SK-N-SH (cell line): Measurements from ENCODE around the gene KLK12. TPM values are rescaled to one million over a fixed set of nuclear protein-coding genes. Genes with fewer than 3 reads are reported as not detected.

Experiments used
- CTCF ChIA-PET: fragments of 300-600, 350-600 bp; formaldehyde crosslinking; extraction: SDS; loops from one replicate; lab custom pipeline; 2021; lab: Yijun Ruan, JAX
- POLR2A ChIA-PET: fragments of 350-600 bp; sonication (Branson Sonifier 250); formaldehyde crosslinking; extraction: SDS; loops from one replicate; lab custom pipeline; 2020; ENCODE audit warnings: antibody characterized with exemption, inconsistent platforms; lab: Yijun Ruan, JAX
- DNase-seq: peaks from one replicate; pipeline ENCODE4 v3.0.0; 2012
- H2AFZ ChIP-seq: fragments of 200-600 bp; sonication (generic); 2 replicates; pipeline ENCODE4 v1.8.1; 2016; ENCODE audit warnings: antibody characterized with exemption, mild to moderate bottlenecking, low read depth
- H3F3A ChIP-seq: fragments of 200-600 bp; sonication (generic); replicated peaks from 2 replicates; pipeline ENCODE3; 2016; ENCODE audit warnings: antibody characterized with exemption, mild to moderate bottlenecking; ENCODE audit not compliant: insufficient read depth
- H3K27ac ChIP-seq, 2 experiments: fragments of 200-500 bp in 1 of 2; fragments of 200-600 bp in 1 of 2; sonication (Bioruptor generic) in 1 of 2; sonication (generic), shearing (Covaris generic) in 1 of 2; 2 replicates each; pipeline versions ENCODE4 v1.5.1 to v1.6.1; 2014 to 2016; ENCODE audit warnings: low read depth in 2 of 2, inconsistent platforms in 1 of 2, low read length in 1 of 2, mild to moderate bottlenecking in 1 of 2, mixed read lengths in 1 of 2
- H3K27me3 ChIP-seq: fragments of 200-600 bp; sonication (generic), shearing (Covaris generic); 2 replicates; pipeline ENCODE4 v1.6.1; 2016; ENCODE audit warnings: mixed run types; ENCODE audit not compliant: insufficient read depth
- H3K36me3 ChIP-seq, 2 experiments: fragments of 200-500 bp in 1 of 2; fragments of 200-600 bp in 1 of 2; sonication (Bioruptor generic) in 1 of 2; sonication (generic) in 1 of 2; replicated peaks in 1 of 2; 2 replicates each; pipeline versions ENCODE3 to v1.5.1; 2014 to 2016; ENCODE audit warnings: low read length in 1 of 2, mild to moderate bottlenecking in 1 of 2; ENCODE audit not compliant: insufficient read depth in 2 of 2, control insufficient read depth in 1 of 2
- H3K4me1 ChIP-seq, 2 experiments: fragments of 200-500 bp in 1 of 2; fragments of 200-600 bp in 1 of 2; sonication (Bioruptor generic) in 1 of 2; sonication (generic), shearing (Covaris generic) in 1 of 2; 2 replicates each; pipeline versions ENCODE4 v1.5.1 to v1.6.1; 2014 to 2016; ENCODE audit warnings: low read depth in 1 of 2, low read length in 1 of 2, mixed run types in 1 of 2; ENCODE audit not compliant: insufficient read depth in 2 of 2, control insufficient read depth in 1 of 2
- H3K4me2 ChIP-seq: fragments of 200-600 bp; sonication (generic), shearing (Covaris generic); 2 replicates; pipeline ENCODE4 v1.6.1; 2017; ENCODE audit warnings: mixed run types
- H3K4me3 ChIP-seq, 2 experiments: fragments of 200-500 bp in 1 of 2; fragments of 200-600 bp in 1 of 2; sonication (Bioruptor generic) in 1 of 2; sonication (generic), shearing (Covaris generic) in 1 of 2; 2 replicates each; pipeline versions ENCODE4 v1.5.1 to v1.8.1; 2014 to 2016; ENCODE audit warnings: low read depth in 2 of 2, inconsistent platforms in 1 of 2, low read length in 1 of 2, mild to moderate bottlenecking in 1 of 2, mixed read lengths in 1 of 2, moderate library complexity in 1 of 2
- H3K79me2 ChIP-seq: fragments of 200-600 bp; sonication (generic); 2 replicates; pipeline ENCODE4 v1.8.1; 2017; ENCODE audit warnings: mild to moderate bottlenecking; ENCODE audit not compliant: insufficient read depth
- H3K9ac ChIP-seq: fragments of 200-600 bp; sonication (generic); 2 replicates; pipeline ENCODE4 v1.6.1; 2017; ENCODE audit warnings: mixed run types
- H3K9me2 ChIP-seq: fragments of 200-600 bp; sonication (generic); 2 replicates; pipeline ENCODE4 v1.6.1; 2017; ENCODE audit warnings: mixed run types
- H3K9me3 ChIP-seq: fragments of 200-600 bp; sonication (generic); 2 replicates; pipeline ENCODE4 v1.6.1; 2017; ENCODE audit warnings: mixed run types, mild to moderate bottlenecking, moderate library complexity
- H4K20me1 ChIP-seq: fragments of 200-600 bp; sonication (generic); 2 replicates; pipeline ENCODE4 v1.6.1; 2017; ENCODE audit warnings: mild to moderate bottlenecking, mixed run types; ENCODE audit not compliant: insufficient read depth
- CHD2 ChIP-seq: fragments of 150-350 bp; IDR thresholded peaks from 2 replicates; pipeline ENCODE4 v1.6.1; 2018; ENCODE audit warnings: low read length; ENCODE audit not compliant: partially characterized antibody
- ELF1 ChIP-seq: IDR thresholded peaks from 2 replicates; pipeline ENCODE4 v1.4.0; 2012
- FOXJ3 ChIP-seq: sonication (generic); formaldehyde crosslinking; IDR thresholded peaks from 2 replicates; pipeline ENCODE4 v1.5.1; 2020; ENCODE audit warnings: mild to moderate bottlenecking, missing genetic modification reagents
- MAX ChIP-seq: IDR thresholded peaks from 2 replicates; pipeline ENCODE4 v1.4.0; 2012; ENCODE audit warnings: low read depth
- MEF2A ChIP-seq: IDR thresholded peaks from 2 replicates; pipeline ENCODE4 v1.4.0; 2012; ENCODE audit warnings: low read depth, borderline replicate concordance
- MXI1 ChIP-seq: IDR thresholded peaks from 2 replicates; pipeline ENCODE4 v1.6.1; 2012; ENCODE audit warnings: mild to moderate bottlenecking, low read depth, low read length, improper control_type of control experiment
- NFIC ChIP-seq: IDR thresholded peaks from 2 replicates; pipeline ENCODE4 v1.4.0; 2012; ENCODE audit warnings: borderline replicate concordance
- NRF1 ChIP-seq: IDR thresholded peaks from 2 replicates; pipeline ENCODE4 v1.6.1; 2012; ENCODE audit warnings: low read depth, mild to moderate bottlenecking, low read length
- POLR2AphosphoS5 ChIP-seq: IDR thresholded peaks from 2 replicates; pipeline ENCODE4 v1.6.1; 2012; ENCODE audit warnings: low read depth, low read length
- RAD21 ChIP-seq: IDR thresholded peaks from 2 replicates; pipeline ENCODE4 v1.6.1; 2012; ENCODE audit warnings: mild to moderate bottlenecking, low read length
- RFX5 ChIP-seq: IDR thresholded peaks from 2 replicates; pipeline ENCODE4 v1.6.1; 2012; ENCODE audit warnings: mild to moderate bottlenecking, improper control_type of control experiment, low read length
- SMC3 ChIP-seq: IDR thresholded peaks from 2 replicates; pipeline ENCODE4 v1.6.1; 2012; ENCODE audit warnings: low read depth, low read length, improper control_type of control experiment
- TAF1 ChIP-seq: IDR thresholded peaks from 2 replicates; pipeline ENCODE4 v1.6.1; 2012; ENCODE audit warnings: low read depth, mild to moderate bottlenecking, low read length, moderate library complexity, borderline replicate concordance
- USF1 ChIP-seq: IDR thresholded peaks from 2 replicates; pipeline ENCODE4 v1.4.0; 2012; ENCODE audit warnings: low read depth, borderline replicate concordance
- ZBTB33 ChIP-seq: IDR thresholded peaks from 2 replicates; pipeline ENCODE4 v1.4.0; 2012; ENCODE audit warnings: low read depth, borderline replicate concordance
- WGBS: methylation state at CpG from one replicate; pipeline ENCODE4 v1.1.6; 2017; ENCODE audit warnings: low lambda C conversion rate; 5-methylcytosine and 5-hydroxymethylcytosine counted together
- polyA plus RNA-seq, 3 experiments: library from polyadenylated mRNA; depleted of rRNA; stranded (reverse); fragments of >200 nt; gene quantifications; 2 replicates each; pipeline ENCODE4 v1.2.3, GENCODE V29; 2012
- TF ChIP-seq, protein P1 (sequence below): fragments of 150-350 bp; IDR thresholded peaks from 2 replicates; pipeline ENCODE4 v1.6.1; 2016; ENCODE audit warnings: mild to moderate bottlenecking, low read depth, low read length

Gene KLK12
- polyA plus RNA-seq, 1 of the 3 experiments (the other 2 are of a cell fraction) = not detected

DNA sequence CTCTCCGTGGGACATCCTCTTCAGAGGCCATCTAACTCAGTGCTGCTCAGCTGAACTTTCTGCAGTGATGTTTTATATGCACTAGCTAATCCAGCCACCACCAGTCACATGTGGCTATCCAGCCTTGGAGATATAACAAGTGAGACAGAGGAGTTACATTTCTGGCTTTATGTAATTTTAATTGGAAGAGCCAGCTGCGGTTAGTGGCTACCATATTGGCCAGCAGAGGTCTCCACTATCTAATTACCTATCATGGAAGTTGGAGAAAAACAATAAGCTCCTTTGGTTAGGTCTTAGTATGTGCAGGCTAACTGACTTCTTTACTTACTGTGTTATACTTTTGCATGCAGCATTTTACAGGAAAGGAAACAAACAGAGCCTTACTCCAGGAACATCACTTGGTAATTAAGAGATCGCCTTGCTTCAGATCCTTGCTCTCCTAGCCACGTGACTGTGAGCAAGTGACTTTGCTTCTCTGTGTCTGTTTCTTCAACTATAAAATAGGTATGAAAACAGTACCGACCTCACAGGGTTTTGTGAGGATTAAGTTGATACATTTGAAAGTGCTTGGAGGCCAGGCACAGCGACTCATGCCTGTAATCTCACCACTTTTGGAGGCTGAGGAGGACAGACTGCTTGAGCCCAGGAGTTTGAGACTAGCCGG, 13.7 kb downstream of the KLK12 start (continued):
- peak; percentile 49; the same call in 1 of the 2 replicates for TF ChIP-seq USF1
- no peak for TF ChIP-seq NRF1
- no peak for TF ChIP-seq POLR2AphosphoS5
- no peak for TF ChIP-seq ELF1
- peak; percentile 37 for TF ChIP-seq RAD21
- no peak for TF ChIP-seq RFX5
- no peak for TF ChIP-seq FOXJ3 (CRISPR knock-in tag)
- no peak for TF ChIP-seq CHD2
- no peak for TF ChIP-seq NFIC
- TF ChIP-seq SMC3 = peak; percentile 45
- TF ChIP-seq, protein P1, sequence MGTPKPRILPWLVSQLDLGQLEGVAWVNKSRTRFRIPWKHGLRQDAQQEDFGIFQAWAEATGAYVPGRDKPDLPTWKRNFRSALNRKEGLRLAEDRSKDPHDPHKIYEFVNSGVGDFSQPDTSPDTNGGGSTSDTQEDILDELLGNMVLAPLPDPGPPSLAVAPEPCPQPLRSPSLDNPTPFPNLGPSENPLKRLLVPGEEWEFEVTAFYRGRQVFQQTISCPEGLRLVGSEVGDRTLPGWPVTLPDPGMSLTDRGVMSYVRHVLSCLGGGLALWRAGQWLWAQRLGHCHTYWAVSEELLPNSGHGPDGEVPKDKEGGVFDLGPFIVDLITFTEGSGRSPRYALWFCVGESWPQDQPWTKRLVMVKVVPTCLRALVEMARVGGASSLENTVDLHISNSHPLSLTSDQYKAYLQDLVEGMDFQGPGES = no peak
- TF ChIP-seq MXI1 = no peak
- TF ChIP-seq TAF1 = no peak
- TF ChIP-seq MEF2A = no peak
- TF ChIP-seq ZBTB33 = no peak
- TF ChIP-seq MAX = no peak

DNA sequence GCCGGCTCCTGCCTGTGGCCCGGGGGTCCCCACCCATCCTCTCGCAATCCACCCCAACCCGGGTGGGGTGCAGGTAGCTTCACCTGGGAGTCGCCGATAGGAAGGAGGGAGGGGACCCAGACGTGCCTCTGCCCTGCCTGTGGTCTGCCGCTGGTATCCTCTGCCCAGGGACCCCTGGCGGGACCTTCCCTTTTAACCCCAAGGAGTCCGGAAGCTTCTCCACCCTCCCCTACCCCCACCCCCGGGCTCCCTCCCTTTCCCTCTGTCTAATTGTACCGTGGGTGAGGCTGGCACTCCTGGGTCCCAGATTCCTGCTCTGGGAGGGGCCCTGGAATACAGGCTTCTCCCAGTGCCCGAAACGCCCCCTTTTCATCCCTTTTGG, 15.3 kb downstream of the KLK12 start, which contains the start of gene KLK10:
TSS of gene KLK10 (minus strand) at position 166 of the 382 bp plus-strand sequence. CDS start 579 bp downstream, outside the sequence.
- H3K9me2 ChIP-seq = no peaks in the 10 kb centered on the region
- H3K9me3 ChIP-seq = no peaks in the 10 kb centered on the region
- no peaks in the 10 kb centered on the region for H4K20me1 ChIP-seq
- no peaks in the 10 kb centered on the region for H3K4me1 ChIP-seq
- no peak within 1 kb of the TSS for H3K4me3 ChIP-seq
- H3K79me2 ChIP-seq = no peaks in the 10 kb centered on the region
- no peaks in the 10 kb centered on the region for H3K36me3 ChIP-seq
- H3K9ac ChIP-seq = no peak within 1 kb of the TSS
- H3F3A ChIP-seq = no peaks in the 10 kb centered on the region
- H2AFZ ChIP-seq = no peak within 1 kb of the TSS
- peaks cover 76% of the 10 kb centered on the region for H3K27me3 ChIP-seq
- H3K4me2 ChIP-seq = peak within 1 kb of the TSS; percentile 44; the same call in 1 of the 2 replicates
- TF ChIP-seq RAD21 = no peak
- TF ChIP-seq, all 33 proteins: peak for 0
- no peak within 1 kb of the TSS for H3K27ac ChIP-seq
- WGBS = 2% methylated on average over 11 of the region's 14 CpGs
- DNase-seq = no peak
- ChIA-PET CTCF (interaction anchor here (1.1 to 6.0 kb wide), 3 partner anchors 76 to 90 kb away, joined by 4 to 30 read pairs (median 9); no protein-coding TSS in a partner anchor), POLR2A (no interaction called here)
